ENCODE measurements around the gene ADAT3. TPM values are rescaled to one million over a fixed set of nuclear protein-coding genes. Genes with fewer than 3 reads are reported as not detected.

ADAT3 gene
- total RNA-seq, 6 donors from 2014 or later = 6.1 to 25.1 (median 12.0) TPM

DNA sequence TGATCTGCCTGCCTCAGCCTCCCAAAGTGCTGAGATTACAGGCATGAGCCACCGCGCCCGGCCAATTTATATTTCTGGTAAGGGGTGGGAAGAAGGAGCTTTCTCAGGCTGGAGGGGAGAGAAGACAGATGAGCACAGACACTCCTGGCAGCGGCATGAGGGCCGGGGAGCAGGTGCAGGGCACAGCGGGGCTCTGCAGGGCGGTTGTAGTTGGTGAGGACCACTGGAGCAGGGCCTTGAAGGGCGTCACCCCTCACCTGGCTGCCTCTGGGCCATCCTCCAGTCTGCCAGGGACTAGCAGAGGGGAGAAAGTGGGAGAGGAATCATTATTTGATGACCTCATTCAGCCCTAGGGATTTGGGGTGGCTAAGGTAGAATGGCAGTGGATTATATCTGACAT lies 27.2 kb downstream of the ADAT3 start:
- no peak overlapping the region for H3K4me3 ChIP-seq
- WGBS, 2 donors = 91 to 93% methylated on average over 8 of the region's 8 CpGs
- TF ChIP-seq POLR2A (IDR thresholded peaks at IDR 0.05) (no peak), EP300 (IDR thresholded peaks at IDR 0.05) (no peak), POLR2AphosphoS5 (IDR thresholded peaks at IDR 0.05) (no peak)
- TF ChIP-seq, protein P1, sequence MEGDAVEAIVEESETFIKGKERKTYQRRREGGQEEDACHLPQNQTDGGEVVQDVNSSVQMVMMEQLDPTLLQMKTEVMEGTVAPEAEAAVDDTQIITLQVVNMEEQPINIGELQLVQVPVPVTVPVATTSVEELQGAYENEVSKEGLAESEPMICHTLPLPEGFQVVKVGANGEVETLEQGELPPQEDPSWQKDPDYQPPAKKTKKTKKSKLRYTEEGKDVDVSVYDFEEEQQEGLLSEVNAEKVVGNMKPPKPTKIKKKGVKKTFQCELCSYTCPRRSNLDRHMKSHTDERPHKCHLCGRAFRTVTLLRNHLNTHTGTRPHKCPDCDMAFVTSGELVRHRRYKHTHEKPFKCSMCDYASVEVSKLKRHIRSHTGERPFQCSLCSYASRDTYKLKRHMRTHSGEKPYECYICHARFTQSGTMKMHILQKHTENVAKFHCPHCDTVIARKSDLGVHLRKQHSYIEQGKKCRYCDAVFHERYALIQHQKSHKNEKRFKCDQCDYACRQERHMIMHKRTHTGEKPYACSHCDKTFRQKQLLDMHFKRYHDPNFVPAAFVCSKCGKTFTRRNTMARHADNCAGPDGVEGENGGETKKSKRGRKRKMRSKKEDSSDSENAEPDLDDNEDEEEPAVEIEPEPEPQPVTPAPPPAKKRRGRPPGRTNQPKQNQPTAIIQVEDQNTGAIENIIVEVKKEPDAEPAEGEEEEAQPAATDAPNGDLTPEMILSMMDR (IDR thresholded peaks at IDR 0.05) = no peak
- ATAC-seq (ENCODE audit: low FRiP score in 2 of 2) = no peak
- no peaks in the 10 kb centered on the region for H3K9me3 ChIP-seq
- no peaks in the 10 kb centered on the region for H3K36me3 ChIP-seq
- no peak for DNase-seq
- H3K27ac ChIP-seq = no peak overlapping the region
- peaks cover 6 to 16% (median 14%) of the 10 kb centered on the region in 4 donors for H3K4me1 ChIP-seq
- H3K27me3 ChIP-seq = no peaks in the 10 kb centered on the region

DNA sequence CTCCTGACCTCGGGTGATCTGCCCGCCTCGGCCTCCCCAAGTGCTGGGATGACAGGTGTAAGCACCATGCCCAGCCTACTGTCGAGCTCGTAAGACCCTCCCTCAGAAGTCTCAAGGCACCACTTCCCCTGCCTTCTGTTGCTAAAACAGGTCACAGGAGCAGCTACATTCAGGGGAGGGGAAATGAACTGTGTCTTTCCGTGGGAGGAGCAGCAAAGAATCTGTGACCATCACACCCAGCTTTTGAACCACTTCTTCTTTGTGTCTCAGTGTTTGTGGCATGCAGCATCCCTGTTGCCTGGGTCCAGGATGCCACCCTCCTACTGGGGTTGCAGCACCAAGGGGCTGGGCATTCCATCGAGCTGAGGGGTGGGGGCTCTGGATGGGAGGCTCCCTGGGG lies 28.0 kb downstream of the ADAT3 start:
- ATAC-seq (ENCODE audit: low FRiP score in 2 of 2) (no peak), DNase-seq (no peak)
- Histone ChIP-seq H3K4me3 (no peak overlapping the region), H3K4me1 (peaks cover 6 to 16% (median 14%) of the 10 kb centered on the region in 4 donors), H3K27ac (no peak overlapping the region), H3K36me3 (no peaks in the 10 kb centered on the region), H3K9me3 (no peaks in the 10 kb centered on the region), H3K27me3 (no peaks in the 10 kb centered on the region)
- 73 to 83% methylated on average over 6 to 7 of the region's 7 CpGs for WGBS, 2 donors
- TF ChIP-seq POLR2AphosphoS5 (IDR thresholded peaks at IDR 0.05) = no peak
- TF ChIP-seq POLR2A (IDR thresholded peaks at IDR 0.05) = no peak
- TF ChIP-seq EP300 (IDR thresholded peaks at IDR 0.05) = no peak
- TF ChIP-seq, protein P1 (IDR thresholded peaks at IDR 0.05) = no peak

DNA sequence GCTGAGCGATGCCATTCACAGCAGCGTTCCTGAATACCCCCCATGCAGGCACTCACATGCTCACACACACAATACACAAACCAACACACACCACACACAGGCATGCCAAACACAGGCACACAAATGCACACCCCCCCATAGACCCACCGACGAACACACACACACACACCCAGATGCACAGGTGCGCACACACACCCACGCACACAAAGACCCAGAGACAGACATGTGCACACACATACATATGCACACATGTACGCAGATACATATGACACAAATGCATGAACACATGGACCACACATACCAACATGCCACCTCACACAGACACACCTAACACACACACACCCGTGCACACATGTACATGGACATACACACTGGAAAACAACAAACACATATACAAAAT lies 28.7 kb downstream of the ADAT3 start:
- TF ChIP-seq, protein P1 (IDR thresholded peaks at IDR 0.05) = no peak
- TF ChIP-seq POLR2A (IDR thresholded peaks at IDR 0.05) (no peak), EP300 (IDR thresholded peaks at IDR 0.05) (no peak), POLR2AphosphoS5 (IDR thresholded peaks at IDR 0.05) (no peak)
- DNase-seq (no peak), ATAC-seq (ENCODE audit: low FRiP score in 2 of 2) (no peak)
- H3K4me3 ChIP-seq = no peak overlapping the region
- WGBS, 2 donors = 90 to 98% methylated on average over 6 to 8 of the region's 8 CpGs
- no peaks in the 10 kb centered on the region for H3K36me3 ChIP-seq
- H3K9me3 ChIP-seq = no peaks in the 10 kb centered on the region
- H3K4me1 ChIP-seq = peaks cover 6 to 14% (median 13%) of the 10 kb centered on the region in 4 donors
- H3K27me3 ChIP-seq = no peaks in the 10 kb centered on the region
- no peak overlapping the region for H3K27ac ChIP-seq

DNA sequence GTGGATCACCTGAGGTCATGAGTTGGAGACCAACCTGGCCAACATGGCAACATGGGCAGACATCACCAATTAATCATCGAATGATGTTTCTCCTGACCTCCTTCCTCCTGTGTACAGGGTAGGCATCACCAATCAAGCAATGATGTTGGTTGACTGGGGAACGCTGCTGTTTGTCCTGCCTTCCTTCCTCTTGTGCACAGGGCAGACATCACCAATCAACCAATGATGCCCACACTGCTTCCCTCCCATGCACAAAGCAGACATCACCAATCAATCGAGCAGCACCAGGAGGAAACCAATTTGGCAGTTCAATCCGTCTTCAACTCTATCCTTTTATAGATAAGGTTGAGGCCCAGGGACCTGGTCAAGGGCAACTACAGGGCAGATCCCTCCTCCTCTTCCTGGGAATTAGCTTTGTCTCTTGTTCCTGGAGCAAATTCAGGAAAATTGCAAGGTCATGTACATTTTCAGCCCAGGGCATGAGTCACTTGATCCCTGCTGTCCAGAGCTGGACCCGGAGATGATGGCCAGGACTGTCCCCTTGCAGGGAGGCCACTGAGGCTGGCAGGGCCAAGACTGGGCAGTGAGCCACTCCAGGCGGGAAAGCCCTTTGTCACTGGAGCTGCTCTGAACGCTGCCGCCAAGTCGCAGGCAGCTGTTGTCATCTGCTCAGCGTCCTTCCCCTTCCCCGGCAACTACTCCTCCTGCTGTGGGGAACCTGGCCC lies 30.4 kb downstream of the ADAT3 start:
- no peaks in the 10 kb centered on the region for H3K9me3 ChIP-seq
- H3K4me3 ChIP-seq = no peak overlapping the region
- WGBS, 2 donors = 57 to 67% methylated on average over 11 of the region's 11 CpGs
- no peaks in the 10 kb centered on the region for H3K36me3 ChIP-seq
- H3K27ac ChIP-seq = no peak overlapping the region
- no peak for ATAC-seq (ENCODE audit: low FRiP score in 2 of 2)
- no peak for DNase-seq
- no peaks in the 10 kb centered on the region for H3K27me3 ChIP-seq
- H3K4me1 ChIP-seq = peaks cover 5 to 11% (median 10%) of the 10 kb centered on the region in 4 donors
- TF ChIP-seq EP300 (IDR thresholded peaks at IDR 0.05) = no peak
- TF ChIP-seq, protein P1 (IDR thresholded peaks at IDR 0.05) = no peak
- TF ChIP-seq POLR2AphosphoS5 (IDR thresholded peaks at IDR 0.05) = no peak
- no peak for TF ChIP-seq POLR2A (IDR thresholded peaks at IDR 0.05)

DNA sequence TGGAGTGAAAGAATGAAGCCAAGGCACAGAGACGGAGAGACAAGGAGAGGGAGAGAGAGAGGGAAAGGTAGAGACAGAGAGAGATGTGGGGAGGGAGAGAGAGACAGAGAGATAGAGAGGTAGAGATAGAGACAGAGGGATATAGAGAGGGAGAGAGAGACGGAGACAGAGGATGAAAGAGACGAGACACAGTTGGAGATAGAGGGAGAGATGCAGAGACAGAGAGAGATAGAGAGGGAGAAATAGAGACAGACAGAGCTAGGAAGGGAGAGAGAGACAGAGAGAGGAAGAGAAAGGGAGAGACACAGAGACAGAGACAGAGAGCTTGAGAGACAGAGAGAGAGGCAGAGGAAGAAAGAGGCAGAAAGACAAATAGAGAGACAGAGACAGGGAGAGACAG lies 31.2 kb downstream of the ADAT3 start:
- 88 to 92% methylated on average over 3 of the region's 3 CpGs for whole genome bisulfite sequencing, 2 donors
- no peak overlapping the region for H3K27ac ChIP-seq
- ATAC-seq (ENCODE audit: low FRiP score in 2 of 2) (no peak), DNase-seq (no peak)
- peaks cover 5 to 11% (median 10%) of the 10 kb centered on the region in 4 donors for H3K4me1 ChIP-seq
- TF ChIP-seq, protein P1 (IDR thresholded peaks at IDR 0.05) = no peak
- no peak for TF ChIP-seq POLR2AphosphoS5 (IDR thresholded peaks at IDR 0.05)
- no peak for TF ChIP-seq POLR2A (IDR thresholded peaks at IDR 0.05)
- no peak for TF ChIP-seq EP300 (IDR thresholded peaks at IDR 0.05)
- H3K36me3 ChIP-seq = no peaks in the 10 kb centered on the region
- H3K9me3 ChIP-seq = no peaks in the 10 kb centered on the region
- H3K27me3 ChIP-seq = no peaks in the 10 kb centered on the region
- no peak overlapping the region for H3K4me3 ChIP-seq
